Fibroblast of the conjunctiva (primary cell): ENCODE data around the gene CHRNB4.

Experiments used
- DNase-seq: peaks from one replicate; pipeline ENCODE4 v3.0.0-alpha.2; 2010; ENCODE audit warnings: low read depth

CHRNB4 gene

GRCh38 chr15:78668987-78669386 is 28.0 kb upstream of the CHRNB4 start:
- no peak for DNase-seq

GRCh38 chr15:78667578-78668236 is 26.7 kb upstream of the CHRNB4 start:
- no peak for DNase-seq

- no peak for DNase-seq
Measured at GRCh38 chr15:78666010-78666409, 25.0 kb upstream of the CHRNB4 start.

DNA sequence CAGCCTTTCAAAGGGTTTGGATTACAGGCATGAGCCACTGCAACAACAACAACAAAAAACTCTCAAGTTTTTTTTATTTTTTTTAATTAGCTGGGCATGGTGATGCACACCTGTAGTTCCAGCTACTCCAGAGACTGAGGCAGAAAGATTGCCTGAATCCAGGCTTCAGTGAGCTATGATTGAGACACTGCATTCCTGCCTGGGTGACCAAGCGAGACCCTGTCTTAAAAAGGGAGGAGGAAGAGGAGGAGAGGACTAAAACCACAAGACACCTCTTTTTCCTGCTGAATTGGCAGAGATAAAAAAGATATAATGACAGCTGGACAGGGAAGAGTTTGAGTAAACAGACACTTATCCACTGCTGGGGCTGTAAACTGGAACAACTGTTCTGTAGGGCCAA is 22.7 kb upstream of the CHRNB4 start:
- DNase-seq = no peak

- DNase-seq = no peak
Measured at GRCh38 chr15:78662028-78662427, 21.0 kb upstream of the CHRNB4 start.

GRCh38 chr15:78661001-78661400 is 20.0 kb upstream of the CHRNB4 start:
- DNase-seq = no peak

DNA sequence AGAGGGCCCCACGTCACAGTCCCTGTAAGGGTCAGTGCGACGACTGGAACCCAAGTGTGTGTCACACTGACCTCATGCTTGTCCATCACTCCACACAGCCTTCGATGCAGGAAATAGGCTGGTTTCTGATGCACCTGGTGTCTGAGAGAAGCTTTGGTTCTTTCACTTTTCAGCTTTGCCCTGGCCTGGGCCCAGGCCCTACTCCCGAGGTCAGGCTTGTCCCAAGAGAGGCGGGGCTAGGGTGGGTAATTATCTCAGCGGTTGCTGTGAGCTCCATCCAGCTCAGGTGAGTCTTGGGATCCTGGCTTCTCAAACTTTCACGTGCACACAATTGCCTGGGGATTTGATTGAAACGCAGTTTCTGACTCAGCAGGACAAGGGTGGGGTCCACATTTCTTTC is 19.6 kb upstream of the CHRNB4 start:
- DNase-seq = no peak

GRCh38 chr15:78658823-78659222 is 17.8 kb upstream of the CHRNB4 start:
- DNase-seq = no peak

GRCh38 chr15:78654272-78654671 is 13.3 kb upstream of the CHRNB4 start:
- DNase-seq = no peak

- DNase-seq = no peak
Measured at GRCh38 chr15:78651930-78652615, 11.1 kb upstream of the CHRNB4 start.

GRCh38 chr15:78651007-78651406 is 10.0 kb upstream of the CHRNB4 start:
- no peak for DNase-seq

GRCh38 chr15:78650022-78650421 is 9.0 kb upstream of the CHRNB4 start:
- DNase-seq = no peak

- DNase-seq = no peak
Measured at GRCh38 chr15:78645009-78645408, 4.0 kb upstream of the CHRNB4 start.

DNA sequence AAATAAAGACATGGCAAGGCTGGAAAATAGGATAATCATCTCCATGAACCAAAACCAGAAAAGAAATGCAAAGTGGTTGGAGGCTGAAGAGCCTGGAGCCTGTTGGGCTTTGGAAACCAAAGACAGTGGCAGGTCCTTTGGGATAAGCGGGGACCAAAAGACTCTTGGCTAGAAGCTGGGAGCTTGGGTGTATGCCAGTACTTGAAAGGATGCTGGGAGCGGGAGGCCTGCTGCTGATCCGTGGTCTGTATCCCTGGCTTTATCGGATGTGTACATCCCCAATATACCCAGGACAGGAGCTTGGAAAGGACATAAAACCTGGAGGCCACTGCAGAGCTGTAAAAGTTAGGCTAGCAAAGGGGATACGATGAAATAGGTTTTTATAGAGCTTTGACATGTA is 1.3 kb upstream of the CHRNB4 start:
- DNase-seq = no peak

- no peak for DNase-seq
Measured at GRCh38 chr15:78641749-78642275, 802 bp upstream of the CHRNB4 start.

GRCh38 chr15:78640527-78641101 is 396 bp downstream of the CHRNB4 start:
- no peak for DNase-seq

DNA sequence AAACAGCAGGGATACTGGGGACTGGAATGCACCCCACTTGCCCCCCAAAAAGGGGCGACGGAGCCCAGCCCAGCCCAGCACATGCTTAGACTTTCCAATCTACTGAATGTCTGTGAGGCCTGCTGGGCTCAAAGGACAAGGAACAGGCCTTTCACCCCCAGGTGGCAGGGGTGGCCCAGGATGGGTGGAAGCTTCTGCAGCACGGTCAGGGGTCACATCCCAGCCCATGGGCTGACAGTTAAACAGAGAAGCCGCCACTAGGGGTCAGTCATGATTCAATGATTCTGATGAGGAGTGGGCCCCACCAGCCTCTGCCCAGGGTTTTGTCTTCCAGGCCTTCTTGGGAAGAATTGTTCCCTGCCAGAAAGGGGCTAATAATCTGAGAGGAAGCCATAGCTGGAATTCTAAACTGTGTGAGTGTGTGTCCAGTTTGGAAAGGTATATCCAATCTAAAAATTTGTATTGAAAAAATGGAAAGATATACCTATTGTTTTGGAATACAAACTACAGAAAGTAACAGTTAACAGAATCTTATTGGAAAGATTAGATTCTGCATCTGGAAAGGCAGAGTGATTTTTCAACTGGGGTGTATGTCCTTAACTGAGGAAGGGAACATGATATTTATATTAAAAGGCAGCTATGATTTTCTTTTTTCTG is 2.2 kb downstream of the CHRNB4 start:
- DNase-seq = no peak

GRCh38 chr15:78637776-78638435 is 3.1 kb downstream of the CHRNB4 start:
- no peak for DNase-seq

DNA sequence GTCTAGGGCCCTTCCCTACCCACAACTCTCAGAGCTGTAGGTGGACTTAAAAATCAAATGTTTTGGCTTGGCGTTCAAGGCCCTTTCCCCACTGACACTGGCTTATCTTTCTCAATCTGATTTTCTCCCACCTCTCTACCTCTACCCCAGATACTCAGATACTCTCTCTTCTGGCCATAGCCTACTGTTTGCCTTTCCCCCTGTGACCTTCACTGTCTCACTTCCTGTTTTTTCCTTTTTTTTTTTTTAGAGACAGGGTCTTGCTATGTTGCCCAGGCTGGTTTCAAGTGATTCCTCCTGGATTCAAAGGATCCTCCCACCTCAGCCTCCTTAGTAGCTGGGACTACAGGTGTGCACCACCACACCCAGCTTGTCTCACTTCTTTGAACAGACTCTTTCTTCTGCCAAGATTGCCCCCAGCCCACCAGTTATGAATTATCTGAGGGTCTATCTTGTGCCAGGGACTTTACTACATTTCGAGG is 4.6 kb downstream of the CHRNB4 start:
- DNase-seq = no peak

GRCh38 chr15:78635346-78635745 is 5.7 kb downstream of the CHRNB4 start:
- DNase-seq = no peak

GRCh38 chr15:78634210-78635145 is 6.5 kb downstream of the CHRNB4 start:
- DNase-seq = no peak
